HG02571 (cell line): Measurements from ENCODE around the gene PODNL1.
"Not testable (repeated sequence)": the region's sequence is repeated elsewhere in the genome, so short reads cannot be mapped to it uniquely, and the experiment has no call there.

Experiments used
- ATAC-seq: cut with Tn5 transposase; IDR thresholded peaks from one replicate; pipeline ENCODE4 v1.9.1; 2021; ENCODE audit warnings: mild to moderate bottlenecking, moderate library complexity; ENCODE audit not compliant: unreplicated experiment

Gene PODNL1

DNA sequence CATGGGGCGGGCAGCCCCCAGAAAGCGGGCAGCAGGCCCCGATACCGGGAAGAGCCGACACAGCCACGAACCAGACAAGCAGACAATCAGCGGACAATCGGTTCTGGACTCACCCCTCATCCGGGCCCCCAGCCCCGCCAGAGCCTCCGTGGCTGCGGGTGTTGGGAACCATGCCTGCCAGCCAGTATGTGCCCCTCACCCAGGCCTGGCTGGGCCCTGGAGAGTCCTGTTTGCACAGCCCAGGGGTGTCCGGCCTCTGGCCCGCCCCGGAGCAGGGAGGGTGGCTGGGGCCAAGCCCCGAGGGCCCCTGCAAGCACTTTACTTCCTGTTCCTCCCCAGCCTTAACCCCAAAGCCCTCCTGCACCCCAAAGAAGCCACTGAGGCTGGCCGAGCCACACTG, 7.8 kb downstream of the PODNL1 start:
- ATAC-seq: no peak

DNA sequence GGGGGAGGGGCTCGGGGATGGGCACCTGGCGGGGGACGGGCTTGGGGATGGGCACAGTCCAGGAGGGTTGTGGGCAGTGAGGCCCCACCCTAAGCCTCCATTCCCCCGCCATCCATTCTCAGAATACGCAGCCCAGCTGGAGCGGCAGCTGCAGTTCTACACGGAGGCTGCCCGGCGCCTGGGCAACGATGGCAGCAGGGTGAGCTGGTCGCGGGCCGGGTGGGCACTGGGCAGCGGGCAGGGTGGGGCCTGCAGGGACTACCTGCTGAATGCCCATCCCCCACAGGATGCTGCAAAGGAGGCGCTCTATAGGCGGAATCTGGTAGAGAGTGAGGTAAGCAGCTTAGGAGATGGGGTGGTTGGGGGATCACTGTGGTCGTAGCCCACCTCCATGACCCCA, 8.3 kb downstream of the PODNL1 start:
- no peak for ATAC-seq

DNA sequence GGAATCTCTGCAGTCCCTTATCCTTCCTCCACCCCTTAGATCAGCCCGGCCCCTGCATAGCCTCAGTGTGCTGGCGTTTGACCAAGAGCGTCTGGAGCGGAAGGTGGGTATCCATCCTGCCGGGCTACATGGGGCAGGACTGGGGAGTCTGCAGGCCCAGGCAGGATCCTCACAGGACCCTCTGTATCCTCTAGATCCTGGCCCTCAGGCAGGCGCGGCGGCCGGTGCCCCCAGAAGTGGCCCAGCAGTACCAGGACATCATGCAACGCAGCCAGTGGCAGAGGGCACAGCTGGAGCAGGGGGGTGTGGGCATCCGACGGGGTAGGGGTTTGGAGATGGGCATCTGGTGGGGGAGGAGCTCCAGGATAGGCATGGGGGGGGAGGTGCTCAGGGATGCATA, 8.9 kb downstream of the PODNL1 start:
- no peak for ATAC-seq

DNA sequence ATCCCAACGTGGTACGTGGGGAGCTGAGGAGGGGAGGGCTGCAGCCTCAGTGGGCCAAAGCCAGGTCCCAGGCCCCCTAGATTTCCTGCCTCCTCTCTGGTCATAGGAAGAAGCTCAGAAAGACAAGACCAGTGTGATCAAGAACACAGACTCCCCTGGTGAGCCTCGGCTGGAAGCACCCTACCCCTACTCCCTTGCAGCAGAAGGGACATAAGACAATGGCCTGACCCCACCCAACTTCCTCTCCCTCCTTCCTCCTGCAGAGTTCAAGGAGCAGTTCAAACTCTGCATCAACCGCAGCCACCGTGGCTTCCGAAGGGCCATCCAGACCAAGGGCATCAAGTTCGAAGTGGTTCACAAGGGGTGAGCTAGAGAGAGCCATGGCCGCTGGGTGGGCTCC, 11.5 kb downstream of the PODNL1 start:
- no peak for ATAC-seq

DNA sequence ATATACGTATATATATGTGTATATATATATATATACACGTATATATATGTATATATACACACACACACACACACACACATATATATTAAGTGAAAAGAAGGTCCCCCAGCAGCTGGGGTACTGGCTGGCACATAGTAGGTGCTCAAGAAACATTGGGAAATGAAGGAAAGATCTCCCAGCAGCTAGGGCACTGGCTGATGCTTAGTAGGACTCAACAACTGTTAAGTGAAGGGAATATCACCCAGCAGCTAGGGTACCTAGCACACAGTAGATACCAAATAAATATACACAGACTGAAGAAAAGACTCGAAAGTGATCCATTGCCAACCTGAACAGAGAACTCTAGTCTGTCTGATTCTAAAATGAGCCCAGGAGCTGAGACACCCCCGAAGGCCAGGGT, 12.2 kb downstream of the PODNL1 start:
- ATAC-seq: no peak

DNA sequence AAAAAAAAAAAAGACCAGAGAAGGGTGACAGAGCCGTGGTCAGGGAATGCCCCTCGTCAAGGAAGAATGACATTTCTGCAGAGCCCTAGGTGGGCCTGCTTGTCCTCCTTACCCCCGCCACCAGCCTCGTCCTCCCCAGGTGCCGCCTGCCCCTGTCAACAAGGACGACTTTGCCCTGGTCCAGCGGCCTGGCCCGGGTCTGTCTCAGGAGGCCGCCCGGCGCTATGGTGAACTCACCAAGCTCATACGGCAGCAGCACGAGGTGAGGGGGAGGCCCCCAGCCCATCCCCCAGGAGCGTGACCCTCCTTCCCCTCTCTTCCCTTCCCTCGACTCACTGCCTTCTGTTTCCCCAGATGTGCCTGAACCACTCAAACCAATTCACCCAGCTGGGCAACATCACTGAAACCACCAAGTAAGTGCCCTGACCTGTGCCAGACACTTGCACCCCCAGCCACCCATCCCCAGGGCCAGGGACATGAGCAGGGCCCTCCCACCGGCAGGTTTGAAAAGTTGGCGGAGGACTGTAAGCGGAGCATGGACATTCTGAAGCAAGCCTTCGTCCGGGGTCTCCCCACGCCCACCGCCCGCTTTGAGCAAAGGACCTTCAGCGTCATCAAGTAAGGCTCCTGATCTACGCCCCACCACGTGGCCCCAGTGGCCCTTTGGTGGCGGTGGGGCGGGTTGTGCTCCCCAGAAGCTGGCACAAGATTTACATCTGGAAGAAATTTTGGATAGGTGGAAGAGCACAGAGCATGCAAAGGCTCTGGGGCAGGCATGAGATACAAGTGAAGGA, 14.8 kb downstream of the PODNL1 start:
- no peak for ATAC-seq

DNA sequence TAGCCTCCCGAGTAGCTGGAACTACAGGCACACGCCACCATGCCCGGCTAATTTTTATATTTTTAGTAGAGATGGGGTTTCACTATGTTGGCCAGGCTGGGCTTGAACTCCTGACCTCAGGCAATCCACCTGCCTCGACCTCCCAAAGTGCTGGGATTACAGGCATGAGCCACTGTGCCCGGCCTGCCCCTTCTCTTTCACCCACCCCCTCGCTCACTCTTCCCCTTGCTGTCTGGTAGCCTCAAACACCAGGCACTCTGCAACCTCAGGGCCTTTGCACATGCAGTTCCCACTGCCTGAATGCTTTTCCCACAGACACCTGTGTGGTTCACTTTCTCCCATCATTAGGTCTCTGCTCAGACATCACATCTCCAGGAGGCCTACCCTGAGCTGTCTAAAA, 16.1 kb downstream of the PODNL1 start:
- ATAC-seq: not testable (repeated sequence)

DNA sequence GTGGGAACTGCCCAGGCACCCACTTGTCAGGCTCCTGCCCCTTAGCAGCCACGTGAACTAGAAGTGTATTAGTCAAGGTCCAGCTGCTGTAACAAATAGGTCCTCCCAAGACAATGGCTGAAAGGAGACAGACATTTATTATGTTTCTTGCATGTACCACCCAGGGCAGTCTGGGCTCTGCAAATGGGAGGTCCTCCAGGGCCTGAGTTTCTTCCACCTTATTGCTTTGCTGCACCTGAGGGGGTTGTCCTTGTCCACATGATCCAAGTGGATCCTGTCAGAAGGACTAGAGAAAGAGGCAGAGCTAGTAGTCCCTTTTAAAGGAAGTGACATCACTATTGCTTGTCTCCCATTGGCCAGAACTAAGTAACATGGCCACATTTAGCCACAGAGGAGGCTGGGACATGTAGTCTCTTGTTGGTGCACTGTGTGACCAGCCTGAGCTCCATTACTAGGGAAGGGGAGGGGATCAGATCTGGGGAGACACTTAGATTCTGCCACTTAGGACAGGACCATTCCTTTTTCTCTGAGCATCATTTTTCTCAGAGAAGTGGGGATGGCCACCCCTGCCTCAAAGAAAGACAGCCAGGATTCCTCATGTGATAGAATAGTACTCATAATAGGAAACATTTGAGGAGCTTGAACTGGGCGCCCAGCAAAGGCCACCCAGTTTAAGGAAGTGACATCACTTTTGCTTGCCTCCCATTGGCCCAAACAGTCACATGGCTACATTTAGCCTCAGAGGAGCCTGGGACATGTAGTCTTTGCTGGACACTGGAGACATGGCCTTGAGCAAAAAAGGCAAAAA, 17.1 kb downstream of the PODNL1 start:
- ATAC-seq: no peak

DNA sequence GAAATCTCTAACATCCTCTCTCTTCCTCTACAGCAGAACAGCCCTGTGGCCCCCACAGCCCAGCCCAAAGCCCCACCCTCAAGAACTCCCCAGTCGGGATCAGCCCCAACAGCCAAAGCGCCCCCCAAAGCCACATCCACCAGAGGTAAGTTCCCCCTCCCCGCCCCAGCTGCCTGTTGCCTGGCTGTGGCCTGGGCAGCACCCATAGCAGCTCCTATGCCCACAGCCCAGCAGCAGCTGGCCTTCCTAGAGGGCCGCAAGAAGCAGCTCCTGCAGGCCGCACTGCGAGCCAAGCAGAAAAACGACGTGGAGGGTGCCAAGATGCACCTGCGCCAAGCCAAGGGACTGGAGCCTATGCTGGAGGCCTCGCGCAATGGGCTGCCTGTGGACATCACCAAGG, 17.7 kb downstream of the PODNL1 start:
- no peak for ATAC-seq

DNA sequence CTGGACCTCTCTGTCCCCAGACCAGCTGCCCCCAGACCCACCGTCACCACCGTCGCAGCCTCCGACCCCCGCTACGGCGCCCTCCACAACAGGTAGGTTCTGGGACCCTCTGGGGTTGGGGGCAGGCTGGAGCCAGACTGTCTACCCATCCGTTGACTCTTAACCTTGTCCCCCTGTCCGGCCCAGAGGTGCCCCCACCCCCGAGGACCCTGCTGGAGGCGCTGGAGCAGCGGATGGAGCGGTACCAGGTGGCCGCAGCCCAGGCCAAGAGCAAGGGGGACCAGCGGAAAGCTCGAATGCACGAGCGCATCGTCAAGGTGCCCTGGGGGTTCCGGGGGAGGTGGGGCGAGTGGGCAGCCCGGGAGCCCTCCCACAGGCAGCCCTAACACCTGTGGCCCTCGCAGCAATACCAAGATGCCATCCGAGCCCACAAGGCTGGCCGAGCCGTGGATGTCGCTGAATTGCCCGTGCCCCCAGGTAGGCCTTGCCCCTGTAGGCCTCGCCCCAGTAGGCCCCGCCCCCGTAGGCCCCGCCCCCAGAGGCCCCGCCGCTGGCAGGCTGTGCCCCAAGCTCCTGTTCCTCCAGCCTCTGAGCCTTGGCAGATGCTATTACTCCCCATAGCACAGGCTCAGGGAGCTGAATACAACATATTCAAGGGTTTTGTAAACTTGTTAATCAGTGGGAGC, 19.3 kb downstream of the PODNL1 start:
- ATAC-seq: no peak

DNA sequence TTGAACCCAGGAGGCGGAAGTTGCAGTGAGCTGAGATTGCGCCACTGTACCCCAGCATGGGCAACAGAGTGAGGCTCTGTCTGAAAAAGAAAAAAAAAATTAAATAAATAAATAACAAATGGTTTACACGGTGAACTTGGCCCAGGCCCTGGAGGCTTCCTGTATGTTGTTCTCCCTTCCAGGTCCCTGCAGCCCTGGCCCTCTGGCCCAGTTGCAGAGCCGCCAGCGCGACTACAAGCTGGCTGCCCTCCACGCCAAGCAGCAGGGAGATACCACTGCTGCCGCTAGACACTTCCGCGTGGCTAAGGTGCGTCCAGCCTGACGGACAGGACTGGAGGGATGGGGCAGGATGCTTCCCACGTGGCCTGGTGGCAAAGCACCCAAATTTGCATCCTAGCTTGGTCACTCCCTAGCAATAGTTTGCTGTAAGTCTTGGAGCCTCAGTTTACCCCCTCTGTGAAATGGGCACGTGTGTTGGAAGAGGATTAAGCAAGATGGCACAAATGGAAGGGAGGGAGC, 20.3 kb downstream of the PODNL1 start:
- ATAC-seq: no peak

DNA sequence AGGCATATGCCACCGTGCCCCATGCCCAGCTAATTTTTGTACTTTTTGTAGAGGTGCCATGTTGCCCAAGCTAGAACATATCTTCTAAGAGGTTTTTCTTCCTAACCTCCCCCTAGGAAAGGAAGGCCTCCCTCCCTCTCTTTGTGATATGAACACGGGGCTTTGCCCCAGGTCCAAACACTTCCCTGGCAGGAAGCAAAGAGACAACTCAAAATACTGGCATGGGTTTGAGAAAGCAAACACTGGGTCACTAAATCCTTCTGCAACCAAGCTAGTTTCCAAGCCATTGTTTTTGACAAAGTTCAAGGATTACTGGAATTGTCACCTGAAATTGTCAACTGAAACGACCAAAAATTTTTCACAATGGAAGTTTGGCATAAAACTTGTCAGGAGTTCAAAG, 23.4 kb downstream of the PODNL1 start:
- ATAC-seq: no peak

DNA sequence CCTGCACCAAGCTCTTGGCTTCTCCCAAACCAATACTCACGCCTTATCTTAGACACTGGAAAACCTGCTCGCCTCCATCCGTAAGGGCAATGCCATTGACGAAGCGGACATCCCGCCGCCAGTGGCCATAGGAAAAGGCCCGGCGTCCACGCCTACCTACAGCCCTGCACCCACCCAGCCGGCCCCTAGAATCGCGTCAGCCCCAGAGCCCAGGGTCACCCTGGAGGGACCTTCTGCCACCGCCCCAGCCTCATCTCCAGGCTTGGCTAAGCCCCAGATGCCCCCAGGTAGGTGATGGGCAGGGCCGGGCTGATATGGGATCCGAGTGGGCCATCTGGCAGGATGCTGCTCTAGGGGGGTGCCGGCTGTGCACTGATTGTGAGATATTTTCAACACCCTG, 24.9 kb downstream of the PODNL1 start:
- ATAC-seq: no peak

DNA sequence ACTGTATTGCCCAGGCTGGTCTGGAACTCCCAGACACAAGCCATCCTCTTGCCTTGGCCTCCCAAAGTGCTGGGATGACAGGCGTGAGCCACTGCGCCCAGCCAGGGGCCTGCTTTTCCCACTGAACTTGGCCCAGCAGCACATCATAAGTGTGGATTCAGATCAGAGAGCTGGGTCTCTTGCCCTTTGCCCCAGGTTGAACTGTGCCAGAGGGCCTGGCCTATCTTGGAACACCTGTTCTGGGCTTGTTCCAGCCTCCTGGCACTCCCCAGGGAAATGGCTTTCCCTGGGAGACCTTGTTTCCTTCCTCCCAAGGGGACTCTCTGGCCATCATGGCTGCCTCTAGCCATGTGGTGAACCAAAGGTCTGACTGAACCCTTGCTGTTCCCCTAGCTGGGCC, 28.8 kb downstream of the PODNL1 start:
- ATAC-seq: no peak

DNA sequence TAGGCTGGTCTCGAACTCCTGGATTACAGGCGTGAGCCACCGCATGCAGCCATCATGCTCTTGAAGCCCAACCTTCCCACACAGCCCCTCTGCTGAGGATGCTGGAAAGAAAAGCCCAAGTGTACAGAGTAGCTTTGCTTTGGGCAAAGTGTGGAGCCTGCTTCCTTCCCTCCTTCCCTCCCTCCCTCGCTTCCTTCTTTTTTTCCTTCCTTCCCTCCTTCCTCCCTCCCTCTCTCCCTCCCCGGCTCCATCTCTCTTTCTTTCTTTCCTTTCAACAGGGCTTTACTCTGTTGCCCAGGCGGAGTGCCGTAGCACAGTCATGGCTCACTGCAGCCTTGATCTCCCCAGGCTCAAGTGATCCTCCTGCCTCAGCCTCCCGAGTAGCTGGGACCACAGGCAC, 29.5 kb downstream of the PODNL1 start:
- no peak for ATAC-seq

DNA sequence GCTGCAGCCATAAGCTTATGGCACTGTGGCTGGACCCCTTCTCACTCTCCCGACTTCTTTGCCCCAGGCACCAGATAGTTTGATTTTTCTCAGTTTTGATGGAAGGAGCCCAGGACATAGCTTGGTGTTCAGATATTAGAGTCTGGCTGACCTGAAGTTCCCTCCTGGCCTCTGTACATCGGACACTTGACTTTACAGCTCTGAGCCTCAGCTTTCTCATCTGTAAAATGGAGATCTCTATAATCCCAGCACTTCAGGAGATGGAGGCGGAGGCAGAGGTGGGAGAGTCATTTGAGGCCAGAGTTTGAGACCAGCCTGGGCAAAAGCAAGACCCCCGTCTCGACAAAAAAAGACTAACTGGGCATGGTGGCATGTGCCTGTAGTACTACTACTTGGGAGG, 31.3 kb downstream of the PODNL1 start:
- ATAC-seq: no peak

DNA sequence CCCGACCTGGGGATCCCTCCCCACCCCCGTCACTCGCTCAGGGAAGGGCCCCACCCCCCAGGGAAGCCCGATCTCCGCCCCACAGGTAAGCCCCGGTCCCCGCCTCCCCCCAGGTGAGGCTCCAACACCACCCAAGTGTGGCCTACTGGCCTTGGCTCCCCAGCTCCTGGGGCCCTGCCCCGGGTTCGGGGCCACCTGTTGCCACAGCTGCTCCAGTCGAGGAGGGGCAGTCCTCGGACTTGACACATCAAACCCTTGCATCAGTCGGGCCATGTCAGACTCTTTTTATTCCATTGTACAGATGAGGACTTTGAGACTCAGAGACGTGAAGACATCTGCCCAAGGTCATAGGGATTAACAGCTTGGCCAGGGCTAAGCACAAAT, 31.7 kb downstream of the PODNL1 start:
- no peak for ATAC-seq

DNA sequence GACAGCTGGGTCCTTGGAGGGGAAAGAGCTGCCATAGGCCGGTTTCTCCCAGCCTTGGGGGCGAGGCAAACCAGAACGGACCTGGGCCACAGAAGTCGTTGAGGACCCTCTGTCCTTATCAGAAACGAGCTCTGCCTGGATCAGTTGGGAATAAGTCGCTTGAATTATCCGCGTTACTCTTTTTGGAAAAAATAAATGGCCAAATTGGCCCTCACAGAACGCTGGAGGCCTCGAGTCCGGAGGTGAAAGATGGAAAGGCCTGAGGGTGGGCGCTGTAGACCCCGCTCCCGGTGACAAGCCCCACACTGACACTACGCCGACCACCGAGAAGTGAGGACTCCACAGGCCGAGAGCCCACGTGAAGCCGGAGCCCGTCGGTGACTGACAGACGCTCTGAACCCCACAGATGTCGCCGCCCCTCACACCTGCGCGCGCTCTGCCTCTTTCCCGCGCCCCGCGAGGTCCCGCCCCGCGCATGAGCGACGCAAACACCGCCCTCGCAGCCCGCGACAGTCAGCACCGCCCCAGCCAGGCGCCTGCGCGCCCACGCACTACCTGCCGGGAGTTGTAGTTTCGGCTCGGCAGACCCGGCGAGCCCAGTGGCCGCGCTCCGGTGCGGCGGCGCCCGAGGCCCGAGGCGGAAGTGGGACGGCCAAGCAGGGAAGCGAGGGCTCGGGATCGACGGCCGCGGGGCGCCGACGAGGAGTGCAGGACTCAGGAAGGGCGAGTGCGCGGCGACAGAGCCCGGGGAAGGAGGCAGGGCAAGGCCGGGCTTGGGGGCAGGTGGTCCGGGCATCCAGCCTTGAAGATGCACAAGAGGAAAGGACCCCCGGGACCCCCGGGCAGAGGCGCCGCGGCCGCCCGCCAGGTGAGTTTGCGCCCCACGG, 32.3 kb downstream of the PODNL1 start, which contains the start of the genes BRME1 and CC2D1A:
BRME1 (minus strand) TSS at position 484 of the 887 bp plus-strand sequence. CDS start 1,225 bp downstream, outside the sequence.
CC2D1A (plus strand) TSS at position 568 of the 887 bp plus-strand sequence; CDS start at position 809, 241 bp downstream.
- peak; percentile 95 for ATAC-seq

DNA sequence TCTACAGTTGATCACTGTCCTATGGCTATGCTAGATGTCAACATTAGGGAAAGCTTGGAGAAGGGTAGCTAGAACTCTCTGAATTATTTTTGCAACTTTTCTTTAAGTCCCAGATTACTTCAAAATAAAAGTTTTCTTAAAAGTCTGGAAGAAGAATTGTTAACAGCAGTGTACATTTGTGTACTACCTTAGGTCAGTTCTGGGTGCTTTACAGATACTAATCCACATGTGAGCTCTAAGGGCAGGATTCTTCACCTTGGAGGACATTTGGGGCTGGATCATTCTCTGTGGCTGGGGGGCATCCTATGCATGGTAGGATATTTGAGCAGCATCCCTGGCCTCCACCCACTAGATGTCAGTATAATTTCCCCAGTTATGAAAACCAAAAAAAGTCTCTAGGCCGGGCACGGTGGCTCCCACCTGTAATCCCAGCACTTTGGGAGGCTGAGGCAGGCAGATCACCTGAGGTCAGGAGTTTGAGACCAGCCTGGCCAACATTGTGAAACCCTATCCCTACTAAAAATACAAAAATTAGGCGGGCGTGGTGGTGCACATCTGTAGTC, 35.1 kb downstream of the PODNL1 start:
- ATAC-seq: no peak
